H1 (cell line): ENCODE data around the gene PRKN. TPM values are rescaled to one million over a fixed set of nuclear protein-coding genes. Genes with fewer than 3 reads are reported as not detected.

Source experiments
- CTCF ChIA-PET: fragments of 300-600 bp; sonication (Branson Sonifier 250); formaldehyde crosslinking; loops from one replicate; lab custom pipeline; 2021; ENCODE audit not compliant: partially characterized antibody; lab: Charles Lee
- POLR2A ChIA-PET: fragments of 300-600 bp; sonication (Branson Sonifier 250); formaldehyde crosslinking; loops from one replicate; lab custom pipeline; 2021; ENCODE audit warnings: inconsistent platforms; ENCODE audit not compliant: partially characterized antibody; lab: Charles Lee
- DNase-seq, 2 experiments: peaks; one replicate each; pipeline versions ENCODE4 v3.0.0 to v3.0.0-alpha.2; 2010 to 2022; ENCODE audit warnings: low spot score in 2 of 2, low read depth in 1 of 2, mixed read lengths in 1 of 2
- FAIRE-seq: peaks from 2 replicates; lab custom pipeline; 2011; peaks lifted over from hg19 to GRCh38; lab: Jason Lieb, UNC
- H2AFZ ChIP-seq: 2 replicates; pipeline ENCODE4 v1.8.1; 2012; ENCODE audit warnings: low read length, inconsistent platforms
- H2AK5ac ChIP-seq: 2 replicates; pipeline ENCODE4 v1.6.1; 2013; ENCODE audit warnings: low read depth, low read length
- H2BK120ac ChIP-seq: replicated peaks from 2 replicates; pipeline ENCODE3; 2013; ENCODE audit warnings: low read depth, low read length, inconsistent platforms
- H2BK12ac ChIP-seq: 2 replicates; pipeline ENCODE4 v1.6.1; 2013; ENCODE audit warnings: low read depth, low read length
- H2BK15ac ChIP-seq: 2 replicates; pipeline ENCODE4 v1.6.1; 2013; ENCODE audit warnings: low read length
- H2BK20ac ChIP-seq: 2 replicates; pipeline ENCODE4 v1.6.1; 2013; ENCODE audit warnings: low read length
- H2BK5ac ChIP-seq: 2 replicates; pipeline ENCODE4 v1.6.1; 2013; ENCODE audit warnings: low read depth, low read length
- H3K14ac ChIP-seq: 2 replicates; pipeline ENCODE4 v1.6.1; 2013; ENCODE audit warnings: inconsistent platforms; ENCODE audit not compliant: insufficient read length
- H3K18ac ChIP-seq: 2 replicates; pipeline ENCODE4 v1.6.1; 2013; ENCODE audit warnings: low read length; ENCODE audit errors: extremely low read depth
- H3K23ac ChIP-seq: 2 replicates; pipeline ENCODE4 v1.6.1; 2013; ENCODE audit warnings: inconsistent platforms; ENCODE audit not compliant: insufficient read length
- H3K23me2 ChIP-seq: 2 replicates; pipeline ENCODE4 v1.6.1; 2013; ENCODE audit warnings: low read depth, low read length
- H3K27ac ChIP-seq: 2 replicates; pipeline ENCODE4 v1.6.1; 2011; ENCODE audit warnings: low read depth, low read length, inconsistent platforms
- H3K27me3 ChIP-seq, 4 experiments: replicated peaks in 1 of 4; 1 replicate in 1 of 4; 2 replicates in 3 of 4; pipeline versions ENCODE4 v1.6.1 to v1.8.1; 2011 to 2013; ENCODE audit warnings: low read length in 3 of 4, mild to moderate bottlenecking in 3 of 4, inconsistent platforms in 2 of 4, mixed read lengths in 2 of 4, moderate library complexity in 1 of 4; ENCODE audit not compliant: control insufficient read depth in 3 of 4, insufficient read depth in 3 of 4; ENCODE audit errors: extremely low read depth in 1 of 4
- H3K36me3 ChIP-seq, 4 experiments: 2 replicates each; pipeline versions ENCODE4 v1.6.1 to v1.8.1; 2011 to 2013; ENCODE audit warnings: mild to moderate bottlenecking in 4 of 4, low read length in 3 of 4, moderate library complexity in 2 of 4, control low read depth in 1 of 4, inconsistent platforms in 1 of 4; ENCODE audit not compliant: insufficient read depth in 4 of 4, control insufficient read depth in 2 of 4
- H3K4ac ChIP-seq: replicated peaks from 2 replicates; pipeline ENCODE3; 2013; ENCODE audit warnings: low read length, low read depth, mixed read lengths, inconsistent platforms; ENCODE audit not compliant: insufficient read length
- H3K4me1 ChIP-seq, 4 experiments: replicated peaks in 1 of 4; 1 replicate in 1 of 4; 2 replicates in 3 of 4; pipeline versions ENCODE4 v1.6.1 to v1.8.1; 2011 to 2013; ENCODE audit warnings: low read length in 3 of 4, inconsistent platforms in 2 of 4, mixed read lengths in 1 of 4; ENCODE audit not compliant: insufficient read depth in 4 of 4, control insufficient read depth in 3 of 4
- H3K4me2 ChIP-seq, 2 experiments: 2 replicates each; pipeline versions ENCODE4 v1.6.1 to v1.8.1; 2011 to 2013; ENCODE audit warnings: low read depth in 2 of 2, low read length in 2 of 2, control low read depth in 1 of 2, inconsistent platforms in 1 of 2, mild to moderate bottlenecking in 1 of 2; ENCODE audit not compliant: insufficient read depth in 1 of 2
- H3K4me3 ChIP-seq, 4 experiments: fragments of 200-600, 300-600 bp in 1 of 4; sonication (generic), shearing (Covaris generic), sonication (Bioruptor Twin) in 1 of 4; 2 replicates each; pipeline versions ENCODE4 v1.5.1 to v1.8.1; 2011 to 2016; ENCODE audit warnings: low read length in 4 of 4, low read depth in 3 of 4, control low read depth in 2 of 4, inconsistent platforms in 2 of 4, mild to moderate bottlenecking in 2 of 4, mixed read lengths in 1 of 4, moderate library complexity in 1 of 4; ENCODE audit not compliant: insufficient read depth in 2 of 4; ENCODE audit errors: extremely low read depth in 1 of 4
- H3K56ac ChIP-seq: replicated peaks from 2 replicates; pipeline ENCODE3; 2013; ENCODE audit warnings: low read depth, mild to moderate bottlenecking, mixed read lengths, low read length, inconsistent platforms; ENCODE audit not compliant: insufficient read length
- H3K79me1 ChIP-seq: 2 replicates; pipeline ENCODE4 v1.6.1; 2013; ENCODE audit warnings: low read depth, low read length, control low read depth
- H3K79me2 ChIP-seq, 2 experiments: 2 replicates each; pipeline versions ENCODE4 v1.6.1 to v1.8.1; 2012 to 2013; ENCODE audit warnings: low read length in 2 of 2, mild to moderate bottlenecking in 2 of 2, inconsistent platforms in 1 of 2; ENCODE audit not compliant: insufficient read depth in 2 of 2, control insufficient read depth in 1 of 2
- H3K9ac ChIP-seq, 4 experiments: replicated peaks in 1 of 4; 1 replicate in 1 of 4; 2 replicates in 3 of 4; pipeline versions ENCODE4 v1.6.1 to v1.8.1; 2011 to 2013; ENCODE audit warnings: low read depth in 3 of 4, low read length in 3 of 4, control low read depth in 2 of 4, mild to moderate bottlenecking in 2 of 4, moderate library complexity in 2 of 4, inconsistent platforms in 1 of 4; ENCODE audit errors: extremely low read depth in 1 of 4
- H3K9me3 ChIP-seq, 2 experiments: 2 replicates each; pipeline versions ENCODE4 v1.6.1 to v1.8.1; 2012 to 2013; ENCODE audit warnings: mild to moderate bottlenecking in 2 of 2, moderate library complexity in 2 of 2, control low read depth in 1 of 2, inconsistent platforms in 1 of 2, low read depth in 1 of 2, low read length in 1 of 2, mixed read lengths in 1 of 2; ENCODE audit not compliant: insufficient read depth in 2 of 2
- H4K20me1 ChIP-seq, 2 experiments: replicated peaks in 1 of 2; 2 replicates each; pipeline versions ENCODE3 to v1.8.1; 2011 to 2013; ENCODE audit warnings: inconsistent platforms in 2 of 2, low read length in 2 of 2, mild to moderate bottlenecking in 1 of 2; ENCODE audit not compliant: insufficient read depth in 2 of 2, control insufficient read depth in 1 of 2
- H4K5ac ChIP-seq: 2 replicates; pipeline ENCODE4 v1.6.1; 2013; ENCODE audit warnings: low read length, low read depth, mixed read lengths, inconsistent platforms; ENCODE audit not compliant: insufficient read length
- H4K8ac ChIP-seq: 2 replicates; pipeline ENCODE4 v1.8.0; 2013; ENCODE audit warnings: mild to moderate bottlenecking, moderate library complexity, low read length, inconsistent platforms; ENCODE audit not compliant: insufficient read depth; ENCODE audit errors: extremely low read depth
- H4K91ac ChIP-seq: replicated peaks from 2 replicates; pipeline ENCODE3; 2013; ENCODE audit warnings: low read length, mixed read lengths, inconsistent platforms; ENCODE audit not compliant: insufficient read length
- ASH2L ChIP-seq: fragments of 200-600, 300-600 bp; sonication (generic); IDR thresholded peaks from one replicate; pipeline ENCODE4 v1.7.1; 2017; ENCODE audit warnings: low read length
- CBX8 ChIP-seq: fragments of 300-800, 300-1000 bp; sonication (generic); IDR thresholded peaks from 2 replicates; pipeline ENCODE4 v1.7.1; 2016; ENCODE audit warnings: low read depth, low read length, borderline replicate concordance
- EGR1 ChIP-seq: IDR thresholded peaks from 2 replicates; pipeline ENCODE4 v1.6.1; 2011; ENCODE audit warnings: low read depth, low read length, borderline replicate concordance
- EZH2 ChIP-seq: fragments of 200-600 bp; sonication (generic); IDR thresholded peaks from 2 replicates; pipeline ENCODE4 v1.7.1; 2012; ENCODE audit warnings: low read depth, mild to moderate bottlenecking, moderate library complexity, low read length, inconsistent platforms; ENCODE audit not compliant: severe bottlenecking
- JUN ChIP-seq: IDR thresholded peaks from 2 replicates; pipeline ENCODE4 v1.6.1; 2011; ENCODE audit warnings: low read depth, mild to moderate bottlenecking, improper control_type of control experiment, low read length
- KDM5A ChIP-seq: fragments of 200-600 bp; IDR thresholded peaks from 2 replicates; pipeline ENCODE4 v1.7.1; 2012; ENCODE audit warnings: mild to moderate bottlenecking, low read length, inconsistent platforms, mixed read lengths
- RAD21 ChIP-seq, 2 experiments: IDR thresholded peaks in 1 of 2; conservative IDR thresholded peaks in 1 of 2; 2 replicates each; pipeline ENCODE4 v1.6.1; 2011; ENCODE audit warnings: low read depth in 2 of 2, low read length in 2 of 2, improper control_type of control experiment in 1 of 2, inconsistent platforms in 1 of 2, mild to moderate bottlenecking in 1 of 2, moderate library complexity in 1 of 2
- RXRA ChIP-seq: IDR thresholded peaks from 2 replicates; pipeline ENCODE4 v1.6.1; 2011; ENCODE audit warnings: low read depth, mild to moderate bottlenecking, low read length, moderate library complexity; ENCODE audit not compliant: insufficient read depth
- SAP30 ChIP-seq: fragments of 300-600 bp; sonication (generic); IDR thresholded peaks from 2 replicates; pipeline ENCODE4 v1.7.1; 2012; ENCODE audit warnings: low read length, moderate library complexity, mild to moderate bottlenecking, inconsistent platforms; ENCODE audit not compliant: insufficient read depth, insufficient replicate concordance
- SIRT6 ChIP-seq: IDR thresholded peaks from one replicate; pipeline ENCODE4 v1.7.1; 2012; ENCODE audit warnings: low read length, inconsistent platforms
- SP2 ChIP-seq: IDR thresholded peaks from 2 replicates; pipeline ENCODE4 v1.6.1; 2012; ENCODE audit warnings: mild to moderate bottlenecking, low read length, inconsistent platforms
- TEAD4 ChIP-seq: IDR thresholded peaks from 2 replicates; pipeline ENCODE4 v1.6.1; 2012; ENCODE audit warnings: low read depth, low read length, inconsistent platforms, mixed read lengths
- ZNF274 ChIP-seq: IDR thresholded peaks from 2 replicates; pipeline ENCODE4 v1.7.0; 2012; ENCODE audit warnings: low read length, borderline replicate concordance; ENCODE audit errors: extremely low read depth
- WGBS, 2 experiments: shearing (Covaris generic) in 1 of 2; methylation state at CpG; one replicate each; pipeline versions ENCODE4 v1.1.6 to v1.1.7; 2013 to 2015; ENCODE audit warnings: low lambda C conversion rate in 2 of 2, mixed read lengths in 2 of 2, inconsistent platforms in 1 of 2, low coverage in 1 of 2, missing lambda C conversion rate in 1 of 2; ENCODE audit not compliant: insufficient replicate concordance in 2 of 2, insufficient coverage in 1 of 2, insufficient read length in 1 of 2; ENCODE audit errors: extremely low coverage in 1 of 2, missing lambda C conversion rate in 1 of 2; 5-methylcytosine and 5-hydroxymethylcytosine counted together
- polyA plus RNA-seq, 7 experiments: library from polyadenylated mRNA; depleted of rRNA in 3 of 7; stranded (reverse) in 5 of 7; unstranded in 2 of 7; fragments of >200 nt in 5 of 7; fragments of 200-250 nt in 2 of 7; gene quantifications; 1 replicate in 5 of 7; 2 replicates in 1 of 7; 4 replicates in 1 of 7; pipeline versions ENCODE4 v1.2.1 to v1.2.3, GENCODE V29; 2011 to 2013; ENCODE audit warnings: missing spikeins in 2 of 7, mixed read lengths in 2 of 7
- total RNA-seq: library from RNA; stranded (reverse); fragmentation: NEBNext Ultra II Directional; extraction: Animal tissue kit (Norgen Biotek cat#: 25700); gene quantifications from 2 replicates; pipeline ENCODE4 v1.2.1, GENCODE V29; 2021
- TF ChIP-seq, protein P1 (sequence below): IDR thresholded peaks from 2 replicates; pipeline ENCODE4 v1.6.1; 2012; ENCODE audit warnings: inconsistent platforms

The PRKN gene
- total and polyA plus RNA-seq, 2 of the 8 experiments (the other 6 are each of a cell fraction or from before 2014, with no cell fraction given) = 0.13 to 0.29 TPM

GRCh38 chr6:161889324-161889723, 838.2 kb downstream of the PRKN start:
- H3K4me1 ChIP-seq = peaks cover 5 to 11% (median 9%) of the 10 kb centered on the region in 4 experiments; a peak in 5 of 7 replicates
- no peak for TF ChIP-seq ASH2L
- no peak for TF ChIP-seq EGR1
- TF ChIP-seq KDM5A = no peak
- no peak for TF ChIP-seq SIRT6
- no peak for TF ChIP-seq SAP30
- TF ChIP-seq RXRA = no peak
- TF ChIP-seq, protein P1, sequence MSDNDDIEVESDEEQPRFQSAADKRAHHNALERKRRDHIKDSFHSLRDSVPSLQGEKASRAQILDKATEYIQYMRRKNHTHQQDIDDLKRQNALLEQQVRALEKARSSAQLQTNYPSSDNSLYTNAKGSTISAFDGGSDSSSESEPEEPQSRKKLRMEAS = no peak
- no peak for TF ChIP-seq JUN
- TF ChIP-seq CBX8 = no peak
- TF ChIP-seq RAD21 (IDR thresholded peaks at IDR 0.05 in 1 of 2, conservative IDR thresholded peaks at IDR 0.05 in 1 of 2; ENCODE audit: low read depth in 2 of 2, low read length in 2 of 2) = no peak
- no peak for TF ChIP-seq TEAD4
- TF ChIP-seq ZNF274 = no peak
- no peak for TF ChIP-seq SP2
- no peak for TF ChIP-seq EZH2

More at GRCh38 chr6:161889324-161889723, 838.2 kb downstream of the PRKN start:
- H3K9ac ChIP-seq = no peak overlapping the region
- H2BK5ac ChIP-seq = no peak overlapping the region
- peaks cover 0 to 5% (median 0%) of the 10 kb centered on the region in 4 experiments; a peak in 4 of 7 replicates for H3K27me3 ChIP-seq
- H3K79me1 ChIP-seq = no peaks in the 10 kb centered on the region
- FAIRE-seq (no peak), DNase-seq (no peak)
- no peak overlapping the region for H3K27ac ChIP-seq
- no peak overlapping the region for H3K4me2 ChIP-seq
- H3K18ac ChIP-seq = no peak overlapping the region; the same call in 1 of the 2 replicates
- H2AK5ac ChIP-seq = no peak overlapping the region
- no peak overlapping the region for H2AFZ ChIP-seq
- no peaks in the 10 kb centered on the region for H3K36me3 ChIP-seq
- no peak overlapping the region for H2BK15ac ChIP-seq
- H2BK20ac ChIP-seq = no peak overlapping the region
- 88% methylated on average over 7 of the region's 7 CpGs; no CpG with 5 or more reads in 1 of the 2 experiments for WGBS, 2 experiments
- no peak overlapping the region; the same call in 1 of the 2 replicates for H2BK12ac ChIP-seq
- H3K56ac ChIP-seq = no peak overlapping the region
- H3K23ac ChIP-seq = no peak overlapping the region
- H4K5ac ChIP-seq = no peak overlapping the region
- H3K79me2 ChIP-seq = no peaks in the 10 kb centered on the region
- H3K23me2 ChIP-seq = no peaks in the 10 kb centered on the region
- H3K4me3 ChIP-seq = no peak overlapping the region
- no peak overlapping the region for H4K91ac ChIP-seq
- POLR2A ChIA-PET = interaction anchor here (0.9 kb wide), 1 partner anchor 60 kb away, joined by 3 read pairs; no protein-coding TSS in a partner anchor
- no peak overlapping the region for H3K14ac ChIP-seq
- no peaks in the 10 kb centered on the region for H4K20me1 ChIP-seq
- H4K8ac ChIP-seq = no peak overlapping the region
- no peak overlapping the region for H2BK120ac ChIP-seq
- H3K9me3 ChIP-seq = no peaks in the 10 kb centered on the region
- CTCF ChIA-PET = no interaction called here
- H3K4ac ChIP-seq = no peak overlapping the region
